ENCODE data around the gene BCAS3. TPM values are rescaled to one million over a fixed set of nuclear protein-coding genes. Genes with fewer than 3 reads are reported as not detected.

The BCAS3 gene
- polyA plus RNA-seq, 1 donor from 2014 or later = 21.6 TPM

DNA sequence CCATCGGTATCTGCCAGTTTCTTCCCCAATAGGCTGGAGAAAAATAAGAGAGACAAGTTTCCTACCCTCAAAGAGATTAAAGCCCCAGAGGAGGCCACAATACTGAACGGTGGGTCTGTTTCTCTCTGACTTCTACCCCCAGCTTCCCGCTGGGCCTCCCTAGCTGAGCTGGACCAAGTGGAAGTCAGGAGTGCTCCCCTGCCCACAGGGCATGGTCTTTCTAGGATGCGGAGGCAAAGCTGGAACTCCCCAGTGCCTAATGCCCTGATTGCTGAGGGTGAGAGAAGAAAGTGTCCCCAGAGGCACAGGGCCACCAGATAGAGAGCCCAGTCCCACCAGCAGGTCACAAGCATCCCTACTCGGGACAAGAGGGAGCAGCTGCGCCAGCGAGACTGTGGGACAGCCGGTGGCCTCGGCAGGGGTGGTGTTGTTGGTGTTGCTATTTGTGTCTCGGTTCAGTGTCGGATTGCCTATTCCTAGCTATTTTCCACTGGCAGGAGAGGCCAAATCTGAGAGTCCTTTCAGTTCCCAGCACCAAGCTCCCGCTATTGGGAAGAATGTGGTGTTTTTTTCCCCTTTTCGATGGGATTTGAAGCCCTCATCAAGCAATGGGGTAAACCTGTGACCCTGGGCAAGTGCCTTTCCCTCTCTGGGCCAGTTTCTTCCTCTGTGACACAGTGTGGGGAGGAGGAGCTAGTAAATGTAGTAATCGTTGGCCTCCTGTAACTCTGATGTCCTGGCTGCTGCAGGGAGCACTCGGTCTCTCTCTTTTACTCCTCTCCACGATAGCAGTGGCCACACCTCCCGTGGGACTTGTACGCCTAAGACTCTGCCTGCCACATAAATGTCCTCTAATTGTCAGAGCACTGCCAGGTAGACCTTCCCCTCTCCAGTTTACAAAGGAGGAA, 699.5 kb downstream of the BCAS3 start:
- no peaks in the 10 kb centered on the region for H3K36me3 ChIP-seq (ENCODE audit: insufficient read depth, low read length)
- TF ChIP-seq RAD21 (conservative IDR thresholded peaks at IDR 0.05) (no peak), POLR2AphosphoS5 (IDR thresholded peaks at IDR 0.05) (no peak)
- H3K27me3 ChIP-seq (ENCODE audit: insufficient read depth, low read depth, low read length) = no peaks in the 10 kb centered on the region
- H3K9ac ChIP-seq (ENCODE audit: low read length) = no peak overlapping the region
- H3K9me2 ChIP-seq (ENCODE audit: insufficient read depth, low read length) = no peaks in the 10 kb centered on the region
- no peak overlapping the region for H3K4me3 ChIP-seq (ENCODE audit: low read length)
- H3K27ac ChIP-seq (ENCODE audit: low read length) = no peak overlapping the region
- no peaks in the 10 kb centered on the region for H3K79me2 ChIP-seq (replicated peaks; ENCODE audit: insufficient read depth, low read length)
- H3F3A ChIP-seq (ENCODE audit: insufficient read depth, low read length, poor library complexity, severe bottlenecking) = no peaks in the 10 kb centered on the region
- no peak overlapping the region for H2AFZ ChIP-seq (ENCODE audit: low read depth, low read length)
- H4K20me1 ChIP-seq (ENCODE audit: insufficient read depth) = no peaks in the 10 kb centered on the region
- H3K4me2 ChIP-seq (ENCODE audit: low read length) = no peak overlapping the region
- H3K9me3 ChIP-seq (ENCODE audit: low read length) = no peaks in the 10 kb centered on the region

DNA sequence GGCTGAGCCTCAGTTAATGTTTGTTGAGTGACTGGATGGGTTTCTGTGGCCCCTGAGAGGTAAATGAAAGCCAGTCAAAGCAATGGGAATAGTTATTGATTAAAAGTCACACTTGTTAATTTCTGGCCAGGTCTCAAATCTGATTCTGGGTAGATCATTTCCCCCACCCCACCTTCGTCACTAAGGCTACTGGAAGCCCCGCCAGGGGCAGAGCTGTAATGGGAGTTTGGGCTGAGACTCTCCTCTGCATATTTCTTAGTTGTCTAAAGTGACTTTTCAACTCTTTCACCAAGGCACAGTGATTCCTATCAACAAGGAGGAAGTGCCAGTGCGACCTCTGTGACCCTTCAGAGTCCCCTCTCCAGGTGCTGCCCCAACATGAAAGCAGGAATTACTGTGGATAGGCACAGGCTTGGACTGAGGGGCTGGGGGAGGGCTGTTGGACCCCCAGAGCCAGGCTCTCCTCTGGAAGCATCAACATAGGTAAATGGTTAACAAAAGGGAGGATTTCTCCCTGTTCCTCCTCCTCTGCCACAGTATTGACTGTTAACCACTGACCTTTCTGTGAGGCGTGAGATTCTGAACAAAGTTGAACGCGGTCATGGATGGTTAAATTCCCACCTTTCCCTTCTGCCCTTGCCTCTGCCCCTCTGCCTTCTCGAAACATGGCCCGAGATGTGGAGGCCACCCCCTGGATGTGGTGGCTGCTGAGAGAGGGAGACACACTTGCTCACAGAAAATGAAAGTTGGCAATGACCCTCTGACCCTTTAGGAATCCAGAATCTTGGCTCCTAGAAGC, 701.2 kb downstream of the BCAS3 start:
- Histone ChIP-seq H3F3A (ENCODE audit: insufficient read depth, low read length, poor library complexity, severe bottlenecking) (no peaks in the 10 kb centered on the region), H3K79me2 (replicated peaks; ENCODE audit: insufficient read depth, low read length) (no peaks in the 10 kb centered on the region), H3K27me3 (ENCODE audit: insufficient read depth, low read depth, low read length) (no peaks in the 10 kb centered on the region), H3K9me2 (ENCODE audit: insufficient read depth, low read length) (no peaks in the 10 kb centered on the region), H3K4me3 (ENCODE audit: low read length) (no peak overlapping the region), H3K9me3 (ENCODE audit: low read length) (no peaks in the 10 kb centered on the region), H4K20me1 (ENCODE audit: insufficient read depth) (no peaks in the 10 kb centered on the region), H2AFZ (ENCODE audit: low read depth, low read length) (no peak overlapping the region), H3K27ac (ENCODE audit: low read length) (no peak overlapping the region), H3K36me3 (ENCODE audit: insufficient read depth, low read length) (no peaks in the 10 kb centered on the region), H3K9ac (ENCODE audit: low read length) (no peak overlapping the region), H3K4me2 (ENCODE audit: low read length) (no peak overlapping the region)
- TF ChIP-seq MXI1 (conservative IDR thresholded peaks at IDR 0.05; ENCODE audit: poor library complexity, severe bottlenecking) = no peak

GRCh38 chr17:61379457-61380216, 702.0 kb downstream of the BCAS3 start:
- no peak for TF ChIP-seq EZH2 (IDR thresholded peaks at IDR 0.05; ENCODE audit: borderline replicate concordance, insufficient read depth, low read length, poor library complexity, severe bottlenecking)
- no peak for TF ChIP-seq SMC3 (conservative IDR thresholded peaks at IDR 0.05; ENCODE audit: poor library complexity)
- H3K9me3 ChIP-seq (ENCODE audit: low read length) = no peaks in the 10 kb centered on the region
- no peaks in the 10 kb centered on the region for H4K20me1 ChIP-seq (ENCODE audit: insufficient read depth)
- H3K79me2 ChIP-seq (replicated peaks; ENCODE audit: insufficient read depth, low read length) = no peaks in the 10 kb centered on the region
- no peaks in the 10 kb centered on the region for H3K36me3 ChIP-seq (ENCODE audit: insufficient read depth, low read length)
- H3K9ac ChIP-seq (ENCODE audit: low read length) = no peak overlapping the region
- H3K4me3 ChIP-seq (ENCODE audit: low read length) = no peak overlapping the region
- H3K27me3 ChIP-seq (ENCODE audit: insufficient read depth, low read depth, low read length) = no peaks in the 10 kb centered on the region
- H3K4me2 ChIP-seq (ENCODE audit: low read length) = no peak overlapping the region
- H2AFZ ChIP-seq (ENCODE audit: low read depth, low read length) = no peak overlapping the region
- no peak overlapping the region for H3K27ac ChIP-seq (ENCODE audit: low read length)
- H3K9me2 ChIP-seq (ENCODE audit: insufficient read depth, low read length) = no peaks in the 10 kb centered on the region
- no peaks in the 10 kb centered on the region for H3F3A ChIP-seq (ENCODE audit: insufficient read depth, low read length, poor library complexity, severe bottlenecking)
